GM04503 (cell line): ENCODE results near the gene FOCAD.

ENCODE experiments used
- DNase-seq: peaks from one replicate; pipeline ENCODE4 v3.0.0-alpha.2; 2012; ENCODE audit warnings: low read depth

Gene FOCAD

DNA sequence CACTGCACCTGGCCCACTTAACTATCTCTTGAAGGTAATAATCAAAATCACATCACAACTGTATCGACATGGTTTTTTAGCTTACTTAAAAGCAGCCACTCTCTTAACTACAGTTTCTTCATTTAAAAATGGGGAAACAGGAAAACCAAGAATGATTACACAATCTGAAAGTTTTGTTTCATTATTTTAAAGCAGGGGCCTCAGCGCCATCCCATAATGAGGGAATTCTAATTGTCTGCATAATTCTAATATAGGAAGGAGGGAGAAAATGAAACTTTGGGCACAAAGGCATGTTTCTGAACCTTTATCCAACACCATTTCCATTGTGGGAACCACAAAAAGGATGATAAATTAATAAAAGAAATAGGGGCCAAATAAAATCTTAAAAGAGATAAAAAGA, 339.8 kb downstream of the FOCAD start:
- no peak for DNase-seq

DNA sequence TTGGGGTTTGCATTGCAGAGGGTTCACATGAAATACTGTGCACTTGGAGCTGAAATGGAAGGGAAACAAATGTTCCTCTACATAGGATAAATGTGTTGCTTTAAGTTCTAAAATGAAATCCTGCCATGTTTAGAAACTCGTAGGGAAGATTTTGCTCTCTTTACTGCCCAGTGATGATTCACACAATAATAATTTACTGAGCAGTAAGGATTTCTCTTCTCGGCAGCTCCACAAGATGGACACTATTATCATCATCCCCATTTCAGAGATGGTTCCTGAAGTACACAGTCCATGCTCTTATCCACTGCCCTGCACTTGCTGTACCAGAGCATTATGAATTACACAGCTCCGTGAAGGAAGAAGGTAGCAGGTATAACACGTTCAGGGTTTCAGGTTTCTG, 343.2 kb downstream of the FOCAD start:
- DNase-seq: no peak

DNA sequence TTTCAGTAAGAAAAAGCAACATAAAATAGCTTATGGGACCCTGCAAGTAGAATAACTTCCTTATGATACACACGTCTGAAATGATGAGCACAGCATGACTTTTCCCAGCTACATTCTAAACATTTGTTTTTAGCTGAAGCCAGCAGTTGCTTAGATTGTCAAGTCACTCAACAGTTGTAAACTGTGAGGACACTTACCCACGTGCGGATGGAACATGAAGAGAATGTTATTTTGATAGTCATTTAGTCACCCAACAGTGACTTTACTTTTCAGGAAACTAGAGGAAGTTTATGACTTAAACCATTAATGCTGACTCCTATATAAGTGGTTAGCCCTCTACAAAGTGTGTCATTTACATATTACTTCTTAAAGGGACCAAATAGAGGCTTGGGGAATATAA, 344.4 kb downstream of the FOCAD start:
- DNase-seq: no peak

DNA sequence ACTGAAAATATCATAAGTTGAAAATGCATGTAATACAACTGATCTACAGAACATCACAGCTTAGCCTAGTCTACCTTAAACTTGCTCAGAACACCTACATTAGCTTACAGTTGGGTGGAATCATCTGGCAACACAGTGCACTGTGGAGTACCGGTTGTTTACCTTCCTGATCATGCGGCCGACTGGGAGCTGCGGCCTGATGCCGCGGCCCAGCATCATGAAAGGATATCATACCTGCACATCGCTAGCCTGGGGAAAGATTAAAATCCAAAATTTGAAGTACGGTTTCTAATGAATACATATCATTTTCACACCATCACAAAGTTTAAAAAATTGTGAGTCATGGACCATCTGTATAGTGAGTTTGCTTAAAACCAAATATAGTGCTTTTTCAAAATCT, 345.6 kb downstream of the FOCAD start:
- no peak for DNase-seq

DNA sequence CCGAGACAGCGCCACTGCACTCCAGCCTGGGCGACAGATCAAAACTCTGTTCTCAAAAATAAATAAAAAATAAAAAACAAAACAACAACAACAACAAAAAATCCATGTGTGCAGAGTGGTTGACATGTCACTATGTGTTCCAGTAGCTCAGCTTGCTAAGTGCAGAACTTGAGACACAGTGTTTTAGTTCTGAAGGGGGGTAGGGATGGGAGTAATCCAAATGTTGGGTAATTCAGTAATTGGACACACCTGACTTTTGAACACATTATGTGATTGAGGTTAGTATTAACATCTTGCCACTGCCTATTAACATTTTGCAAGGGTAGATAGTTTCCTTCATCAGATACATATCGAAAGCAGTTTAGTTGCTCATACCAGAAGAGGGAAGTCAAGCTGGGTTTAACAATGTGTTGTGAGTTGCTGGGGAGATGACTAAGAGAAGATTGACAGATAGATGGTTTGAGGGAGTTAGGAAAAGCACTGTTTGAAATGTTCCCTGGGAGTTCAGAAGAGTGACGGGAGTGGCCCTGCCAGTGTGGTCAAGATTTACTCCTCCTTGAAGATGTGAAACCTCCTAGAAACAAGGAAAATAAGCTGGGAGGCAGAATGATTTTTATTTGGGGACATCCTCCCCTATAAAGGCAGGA, 346.5 kb downstream of the FOCAD start:
- peak; percentile 56 for DNase-seq

DNA sequence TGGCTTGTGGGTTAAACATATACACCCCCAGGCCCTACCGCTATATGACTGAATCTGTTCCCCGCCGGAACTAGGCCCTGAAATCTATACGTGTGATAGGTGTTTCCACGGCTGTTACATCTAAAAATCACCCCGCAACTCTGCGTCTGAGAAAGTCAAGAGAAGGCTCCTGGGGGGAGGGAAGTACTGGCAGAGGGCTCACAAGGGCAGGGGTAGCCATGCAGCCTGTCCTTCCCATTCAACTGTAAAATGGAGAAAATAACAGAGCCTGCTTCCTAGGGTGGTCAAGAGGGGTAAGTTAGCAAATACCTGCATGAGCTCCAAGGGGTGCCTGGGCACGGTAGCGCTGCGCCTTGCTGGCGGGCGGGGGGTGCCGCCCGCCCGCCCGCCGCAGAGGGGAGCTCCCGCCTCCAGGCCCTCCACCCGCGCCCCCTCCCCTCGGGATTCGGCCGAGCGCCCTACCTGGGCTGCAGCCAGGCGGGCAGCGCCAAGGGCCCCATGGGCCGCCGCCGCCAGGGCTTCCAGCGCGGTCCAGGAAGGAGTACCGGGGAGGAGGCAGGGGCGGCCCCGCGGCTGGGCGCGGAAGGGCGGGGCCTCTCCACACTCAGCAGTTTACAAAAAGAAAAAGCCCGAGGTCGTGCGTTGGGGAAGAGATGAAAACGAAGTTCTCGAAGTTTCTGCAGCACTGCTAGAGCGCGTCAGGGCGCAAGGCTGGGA, 347.2 kb downstream of the FOCAD start, which contains the start of gene HACD4:
Gene HACD4 (minus strand): TSS at position 550 of the 717 bp plus-strand sequence. CDS start 50 bp downstream, at position 500.
- no peak for DNase-seq

DNA sequence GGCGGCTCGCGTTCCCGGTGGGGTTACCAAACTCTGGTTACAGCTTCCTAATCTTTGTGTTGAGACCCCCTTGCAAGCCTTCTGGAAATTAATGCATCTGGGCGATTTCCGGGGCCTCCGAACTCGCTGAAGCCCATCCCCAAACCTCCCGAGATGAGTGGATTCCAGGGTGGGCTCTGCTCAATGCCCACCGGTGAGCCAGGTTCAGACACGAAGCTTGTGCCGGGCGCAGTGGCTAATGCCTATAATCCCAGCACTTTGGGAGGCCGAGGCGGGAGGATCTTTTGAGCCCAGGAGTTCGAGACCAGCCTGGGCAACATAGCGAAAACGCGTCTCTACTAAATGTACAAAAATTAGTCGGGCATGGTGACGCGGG, 347.7 kb downstream of the FOCAD start:
- DNase-seq: no peak

DNA sequence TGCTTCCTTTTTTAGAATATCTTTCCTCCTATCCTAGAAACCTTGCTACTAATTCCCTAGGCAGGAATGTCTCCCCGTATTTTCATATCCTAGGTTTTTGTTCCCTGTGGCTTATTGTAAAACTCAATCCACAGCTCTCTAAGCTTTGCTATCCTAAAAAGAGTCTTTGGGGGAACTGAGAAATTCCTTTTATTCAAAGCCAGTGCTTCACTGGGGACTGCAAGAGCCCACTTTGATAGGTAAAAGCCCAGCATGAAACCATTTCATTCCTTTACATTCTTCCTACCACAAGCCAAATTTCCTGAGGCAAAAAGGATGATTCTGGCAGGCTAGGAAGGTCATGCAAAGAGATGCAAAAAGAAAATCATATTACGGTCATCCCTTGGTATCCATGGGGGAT, 353.2 kb downstream of the FOCAD start:
- DNase-seq: no peak

DNA sequence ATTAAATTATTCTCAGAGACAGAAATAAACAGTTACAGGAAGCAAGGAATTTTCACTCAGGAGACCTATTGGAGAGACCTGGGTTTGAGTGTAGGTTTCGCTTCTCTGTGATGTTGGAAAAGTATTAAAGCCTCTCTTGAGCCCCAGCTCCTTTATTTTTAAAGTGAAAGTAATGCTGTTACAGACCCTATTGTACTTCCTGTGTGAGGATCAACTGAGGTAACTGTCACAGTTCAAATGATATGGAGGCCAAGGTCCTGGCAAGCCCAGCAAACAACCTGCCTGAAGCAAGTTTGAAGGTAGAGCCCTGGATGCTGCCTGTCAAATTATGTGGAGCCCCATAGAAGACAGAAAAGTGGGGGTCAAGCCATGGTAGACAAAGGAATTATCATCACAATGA, 355.2 kb downstream of the FOCAD start:
- DNase-seq: no peak

DNA sequence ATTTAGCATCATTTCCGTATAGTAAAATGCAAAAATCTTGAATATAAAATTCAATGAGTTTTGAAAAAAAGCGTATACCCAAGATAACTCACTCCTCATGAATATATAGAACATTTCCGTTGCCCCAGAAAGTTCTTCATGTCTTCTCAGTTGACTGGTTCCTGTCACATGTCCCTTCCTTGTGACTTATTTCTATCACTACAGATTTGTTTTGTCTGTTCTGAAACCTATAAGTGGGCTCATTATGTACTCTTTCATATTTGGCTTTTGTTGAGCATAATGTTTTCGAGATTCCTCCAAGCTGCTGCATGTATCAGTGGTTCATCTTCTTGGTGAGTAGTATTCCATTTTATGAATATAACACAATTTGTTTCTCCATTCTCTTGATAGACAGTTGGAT, 358.4 kb downstream of the FOCAD start:
- DNase-seq: no peak

DNA sequence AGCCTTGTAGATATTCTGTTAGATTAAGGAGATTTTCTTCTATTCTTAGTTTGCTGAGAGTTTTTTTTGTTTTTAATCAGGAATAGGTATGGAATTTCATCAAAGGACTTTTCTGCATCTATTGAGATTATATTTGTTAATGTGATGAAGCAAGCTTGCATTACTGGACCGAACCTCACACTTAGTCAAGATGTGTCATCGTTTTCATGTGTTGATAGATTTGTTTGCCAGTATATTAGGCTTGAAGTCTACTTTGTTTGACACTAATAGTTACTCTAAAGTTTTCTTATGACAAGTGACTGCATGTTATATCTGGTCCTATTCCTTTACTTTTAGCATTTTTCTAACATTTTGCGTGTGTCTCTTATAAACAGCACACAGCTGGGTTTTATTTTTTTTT, 359.8 kb downstream of the FOCAD start:
- no peak for DNase-seq
